Type B pancreatic cell (in vitro differentiated cells): ENCODE data around the gene ITCH. TPM values are rescaled to one million over a fixed set of nuclear protein-coding genes. Genes with fewer than 3 reads are reported as not detected.

ENCODE experiments used
- DNase-seq: peaks from one replicate; pipeline ENCODE4 v3.0.0; 2021; ENCODE audit warnings: mixed read lengths; ENCODE audit not compliant: unreplicated experiment; ENCODE audit errors: extremely low spot score
- H3K27ac Mint-ChIP-seq: 2 replicates; pipeline ENCODE4 v1.8.0; 2021; ENCODE audit warnings: mild to moderate bottlenecking, mixed read lengths
- H3K27me3 Mint-ChIP-seq: 2 replicates; pipeline ENCODE4 v1.8.0; 2021; ENCODE audit warnings: mixed read lengths
- H3K36me3 Mint-ChIP-seq: 2 replicates; pipeline ENCODE4 v1.8.0; 2021; ENCODE audit warnings: mixed read lengths
- H3K4me1 Mint-ChIP-seq: one replicate; pipeline ENCODE4 v1.8.0; 2021; ENCODE audit warnings: mixed read lengths; ENCODE audit not compliant: unreplicated experiment
- H3K4me3 Mint-ChIP-seq: 2 replicates; pipeline ENCODE4 v1.8.0; 2021; ENCODE audit warnings: mild to moderate bottlenecking, mixed read lengths
- H3K9me3 Mint-ChIP-seq: 2 replicates; pipeline ENCODE4 v1.8.0; 2021; ENCODE audit warnings: mixed read lengths
- total RNA-seq: library from RNA; stranded (reverse); gene quantifications from 2 replicates; pipeline ENCODE4 v1.2.1, GENCODE V29; 2021; ENCODE audit warnings: low replicate concordance
- TF ChIP-seq, protein P1 (sequence below): fragments of 200-600 bp; sonication (generic); conservative IDR thresholded peaks from 2 replicates; pipeline ENCODE4 v1.5.0; 2021; ENCODE audit warnings: antibody characterized with exemption, mild to moderate bottlenecking

ITCH gene
- total RNA-seq, 1 donor from 2014 or later = 77.2 TPM

DNA sequence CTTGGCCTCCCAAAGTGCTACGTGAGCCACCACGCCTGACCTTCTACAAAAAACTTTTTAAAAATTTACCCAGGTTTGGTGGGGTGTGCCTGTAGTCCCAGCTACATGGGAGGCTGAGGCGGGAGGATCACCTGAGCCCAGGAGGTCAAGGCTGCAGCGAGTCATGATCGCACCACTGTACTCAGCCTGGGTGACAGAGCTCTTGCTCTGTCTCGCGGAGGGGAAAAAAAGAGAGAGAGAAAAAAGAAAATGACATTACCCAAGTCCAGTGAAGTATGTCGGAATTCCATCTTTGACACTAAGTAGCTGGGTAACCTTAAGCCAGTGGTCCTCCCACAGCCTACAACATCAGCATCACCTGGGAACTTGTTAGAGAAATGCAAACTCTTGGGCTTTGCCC is 176.7 kb downstream of the ITCH start:
- H3K4me1 Mint-ChIP-seq = peaks cover 16% of the 10 kb centered on the region
- no peaks in the 10 kb centered on the region for H3K9me3 Mint-ChIP-seq
- peaks cover 48% of the 10 kb centered on the region for H3K36me3 Mint-ChIP-seq
- no peak overlapping the region for H3K27ac Mint-ChIP-seq
- H3K4me3 Mint-ChIP-seq = no peak overlapping the region
- no peaks in the 10 kb centered on the region for H3K27me3 Mint-ChIP-seq
- DNase-seq = no peak
- TF ChIP-seq, protein P1, sequence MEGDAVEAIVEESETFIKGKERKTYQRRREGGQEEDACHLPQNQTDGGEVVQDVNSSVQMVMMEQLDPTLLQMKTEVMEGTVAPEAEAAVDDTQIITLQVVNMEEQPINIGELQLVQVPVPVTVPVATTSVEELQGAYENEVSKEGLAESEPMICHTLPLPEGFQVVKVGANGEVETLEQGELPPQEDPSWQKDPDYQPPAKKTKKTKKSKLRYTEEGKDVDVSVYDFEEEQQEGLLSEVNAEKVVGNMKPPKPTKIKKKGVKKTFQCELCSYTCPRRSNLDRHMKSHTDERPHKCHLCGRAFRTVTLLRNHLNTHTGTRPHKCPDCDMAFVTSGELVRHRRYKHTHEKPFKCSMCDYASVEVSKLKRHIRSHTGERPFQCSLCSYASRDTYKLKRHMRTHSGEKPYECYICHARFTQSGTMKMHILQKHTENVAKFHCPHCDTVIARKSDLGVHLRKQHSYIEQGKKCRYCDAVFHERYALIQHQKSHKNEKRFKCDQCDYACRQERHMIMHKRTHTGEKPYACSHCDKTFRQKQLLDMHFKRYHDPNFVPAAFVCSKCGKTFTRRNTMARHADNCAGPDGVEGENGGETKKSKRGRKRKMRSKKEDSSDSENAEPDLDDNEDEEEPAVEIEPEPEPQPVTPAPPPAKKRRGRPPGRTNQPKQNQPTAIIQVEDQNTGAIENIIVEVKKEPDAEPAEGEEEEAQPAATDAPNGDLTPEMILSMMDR = no peak

DNA sequence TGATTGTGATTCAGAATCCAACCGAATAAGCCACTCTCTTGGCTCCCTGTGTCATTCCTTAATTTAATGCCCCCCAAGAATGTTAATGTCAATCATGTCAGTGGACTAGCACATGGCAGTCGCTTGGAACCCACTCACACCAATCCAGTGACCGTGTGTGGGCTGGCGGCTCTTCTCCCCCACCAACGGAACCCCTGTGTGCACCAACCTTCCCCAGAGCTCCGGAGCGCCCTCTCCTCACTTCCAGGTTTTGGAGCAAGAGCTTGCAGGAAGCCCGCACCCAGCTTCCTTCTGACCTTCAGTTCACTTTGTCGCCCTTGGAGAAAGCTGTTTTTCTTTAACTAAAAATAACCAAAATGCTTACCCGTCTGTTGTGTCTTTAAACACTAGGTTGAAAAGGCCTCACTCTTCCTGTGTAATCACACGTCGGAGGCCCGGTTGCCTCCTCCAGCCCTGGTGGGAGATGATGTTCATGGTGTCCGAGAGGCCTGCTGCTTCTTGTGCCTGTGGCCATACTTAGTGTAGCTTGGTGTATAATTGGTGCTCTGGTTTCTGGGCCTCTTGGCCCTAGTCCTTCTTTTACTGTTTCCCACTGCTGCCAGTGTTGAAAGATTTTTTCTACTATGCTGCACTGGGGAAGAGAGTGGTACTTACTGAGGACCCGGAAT is 177.7 kb downstream of the ITCH start:
- H3K9me3 Mint-ChIP-seq = no peaks in the 10 kb centered on the region
- H3K4me3 Mint-ChIP-seq = no peak overlapping the region
- DNase-seq = no peak
- peaks cover 18% of the 10 kb centered on the region for H3K4me1 Mint-ChIP-seq
- no peaks in the 10 kb centered on the region for H3K27me3 Mint-ChIP-seq
- TF ChIP-seq, protein P1 = no peak
- peaks cover 40% of the 10 kb centered on the region for H3K36me3 Mint-ChIP-seq
- H3K27ac Mint-ChIP-seq = peak overlapping the region; percentile 2

DNA sequence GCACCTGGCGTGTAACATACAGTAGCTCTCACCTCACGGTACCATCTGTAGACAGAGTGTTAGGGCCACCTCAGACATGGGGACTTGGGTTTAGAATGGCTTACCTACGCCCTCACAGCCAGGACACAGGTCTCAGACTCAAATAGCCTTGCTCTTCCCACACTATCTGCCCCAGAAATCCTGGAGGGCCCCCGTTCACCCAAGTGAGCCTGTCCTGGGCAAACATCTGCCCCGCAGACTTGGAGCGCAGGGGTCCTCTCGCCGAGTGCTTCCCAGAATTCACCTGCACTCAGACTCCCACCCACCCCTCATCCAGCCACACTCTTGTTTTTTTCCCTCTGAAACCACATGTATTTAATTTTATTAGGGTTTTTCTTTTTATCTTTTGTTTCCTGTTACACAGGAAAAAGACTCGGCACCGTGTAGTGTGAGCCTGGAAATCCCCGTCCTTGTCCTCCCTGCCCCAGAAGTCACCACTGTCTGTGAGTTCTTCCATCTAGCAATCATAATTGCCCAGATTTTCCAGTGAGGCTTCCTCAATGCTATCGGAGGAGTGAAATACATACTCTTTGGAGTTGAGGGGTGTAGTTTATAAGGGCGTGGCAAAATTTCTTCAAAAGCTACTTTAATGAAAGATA is 178.3 kb downstream of the ITCH start:
- H3K4me1 Mint-ChIP-seq = peaks cover 18% of the 10 kb centered on the region
- peaks cover 35% of the 10 kb centered on the region for H3K36me3 Mint-ChIP-seq
- no peaks in the 10 kb centered on the region for H3K27me3 Mint-ChIP-seq
- H3K9me3 Mint-ChIP-seq = no peaks in the 10 kb centered on the region
- TF ChIP-seq, protein P1 = no peak
- DNase-seq = no peak
- H3K27ac Mint-ChIP-seq = no peak overlapping the region
- H3K4me3 Mint-ChIP-seq = no peak overlapping the region

DNA sequence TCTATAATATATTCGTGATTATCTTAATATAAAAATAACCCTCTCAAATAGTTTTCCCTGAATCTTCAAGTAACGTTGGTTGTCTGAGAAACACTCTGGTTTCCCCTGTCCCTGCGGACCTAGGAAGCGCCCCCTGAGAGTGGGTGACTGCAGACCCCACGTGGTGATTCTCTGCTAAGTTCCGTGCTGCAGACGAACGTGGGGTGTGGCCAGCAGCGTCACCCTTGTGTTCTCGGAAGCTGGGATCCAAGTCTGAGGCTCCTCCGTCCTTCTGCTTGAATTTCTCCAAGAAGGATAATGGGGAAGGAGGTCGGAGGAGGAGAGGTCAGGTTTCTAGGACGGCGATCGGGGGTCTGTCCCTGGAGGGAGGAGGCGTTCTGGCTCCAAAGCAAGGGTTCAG is 178.8 kb downstream of the ITCH start:
- Mint-ChIP-seq H3K36me3 (peaks cover 35% of the 10 kb centered on the region), H3K27ac (no peak overlapping the region), H3K9me3 (no peaks in the 10 kb centered on the region), H3K4me3 (no peak overlapping the region), H3K27me3 (no peaks in the 10 kb centered on the region), H3K4me1 (peaks cover 21% of the 10 kb centered on the region)
- TF ChIP-seq, protein P1 = no peak
- no peak for DNase-seq

DNA sequence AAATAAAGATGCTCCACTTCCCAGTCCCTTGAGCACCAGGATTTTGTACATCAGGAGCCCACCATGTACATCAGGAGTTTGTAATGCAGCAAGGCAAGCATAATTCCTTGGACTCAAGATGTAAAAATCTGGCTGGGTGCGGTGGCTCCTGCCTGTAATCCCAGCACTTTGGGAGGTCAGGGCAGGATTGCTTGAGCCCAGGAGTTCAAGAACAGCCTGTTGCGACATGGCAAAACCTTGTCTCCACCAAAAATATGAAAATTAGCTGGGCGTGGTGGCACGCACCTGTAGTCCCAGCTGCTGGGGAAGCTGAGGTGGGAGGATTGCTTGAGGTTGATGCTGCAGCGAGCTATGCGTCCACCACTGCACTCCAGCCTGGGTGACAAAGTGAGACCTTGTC is 179.4 kb downstream of the ITCH start:
- Mint-ChIP-seq H3K4me3 (no peak overlapping the region), H3K36me3 (peaks cover 30% of the 10 kb centered on the region), H3K9me3 (no peaks in the 10 kb centered on the region), H3K4me1 (peaks cover 24% of the 10 kb centered on the region), H3K27me3 (no peaks in the 10 kb centered on the region), H3K27ac (no peak overlapping the region)
- no peak for DNase-seq
- TF ChIP-seq, protein P1 = no peak
